Bronchial epithelial cell (primary cell): ENCODE measurements around the gene GK2. TPM values are rescaled to one million over a fixed set of nuclear protein-coding genes. Genes with fewer than 3 reads are reported as not detected.

ENCODE experiments used
- DNase-seq: peaks from one replicate; pipeline ENCODE4 v3.0.0-alpha.2; 2010; ENCODE audit warnings: low read depth
- FAIRE-seq: peaks from 2 replicates; lab custom pipeline; 2011; peaks lifted over from hg19 to GRCh38; lab: Jason Lieb, UNC
- H3K27me3 ChIP-seq: 2 replicates; pipeline ENCODE4 v1.5.1; 2011; ENCODE audit warnings: low read length; ENCODE audit not compliant: control insufficient read depth, insufficient read depth
- H3K36me3 ChIP-seq: 2 replicates; pipeline ENCODE4 v1.5.1; 2011; ENCODE audit warnings: low read length; ENCODE audit not compliant: control insufficient read depth, insufficient read depth
- H3K4me3 ChIP-seq: 2 replicates; pipeline ENCODE4 v1.5.1; 2011; ENCODE audit warnings: mild to moderate bottlenecking, low read depth, low read length, control low read depth
- total RNA-seq: library from RNA; depleted of rRNA; stranded (reverse); fragments of >200 nt; gene quantifications from 2 replicates; pipeline ENCODE4 v1.2.1, GENCODE V29; 2014
- TF ChIP-seq, protein P1 (sequence below): IDR thresholded peaks from 2 replicates; pipeline ENCODE4 v1.5.1; 2011; ENCODE audit warnings: mild to moderate bottlenecking, moderate library complexity, low read length, control low read depth, inconsistent platforms; ENCODE audit not compliant: insufficient read depth, severe bottlenecking

The GK2 gene
- total RNA-seq, 1 donor from 2014 or later, result not detected

DNA sequence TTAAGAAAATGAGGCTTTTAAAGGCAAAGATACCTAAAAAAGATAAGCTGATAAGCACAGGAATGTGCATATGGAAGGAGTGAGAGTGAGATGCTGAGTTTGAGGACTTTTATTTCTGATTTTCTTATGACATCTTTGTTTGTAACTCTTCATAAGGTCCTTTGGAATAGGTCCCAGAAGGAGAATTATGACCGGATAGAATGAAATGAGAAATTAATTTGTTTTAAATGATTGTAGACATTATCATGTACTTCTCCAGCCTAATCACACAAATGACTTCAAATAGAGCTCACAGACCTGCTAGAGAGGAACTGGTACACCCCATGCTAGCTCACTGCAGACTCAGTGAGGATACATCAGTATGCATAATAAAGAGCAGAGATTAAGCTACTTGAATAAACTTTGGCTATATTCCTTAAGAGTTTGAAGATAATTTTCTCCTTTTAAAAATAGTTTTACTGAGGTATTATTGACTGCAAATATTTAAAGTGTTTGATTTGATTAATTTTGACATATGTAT lies 5.6 kb downstream of the GK2 start:
- TF ChIP-seq, protein P1, sequence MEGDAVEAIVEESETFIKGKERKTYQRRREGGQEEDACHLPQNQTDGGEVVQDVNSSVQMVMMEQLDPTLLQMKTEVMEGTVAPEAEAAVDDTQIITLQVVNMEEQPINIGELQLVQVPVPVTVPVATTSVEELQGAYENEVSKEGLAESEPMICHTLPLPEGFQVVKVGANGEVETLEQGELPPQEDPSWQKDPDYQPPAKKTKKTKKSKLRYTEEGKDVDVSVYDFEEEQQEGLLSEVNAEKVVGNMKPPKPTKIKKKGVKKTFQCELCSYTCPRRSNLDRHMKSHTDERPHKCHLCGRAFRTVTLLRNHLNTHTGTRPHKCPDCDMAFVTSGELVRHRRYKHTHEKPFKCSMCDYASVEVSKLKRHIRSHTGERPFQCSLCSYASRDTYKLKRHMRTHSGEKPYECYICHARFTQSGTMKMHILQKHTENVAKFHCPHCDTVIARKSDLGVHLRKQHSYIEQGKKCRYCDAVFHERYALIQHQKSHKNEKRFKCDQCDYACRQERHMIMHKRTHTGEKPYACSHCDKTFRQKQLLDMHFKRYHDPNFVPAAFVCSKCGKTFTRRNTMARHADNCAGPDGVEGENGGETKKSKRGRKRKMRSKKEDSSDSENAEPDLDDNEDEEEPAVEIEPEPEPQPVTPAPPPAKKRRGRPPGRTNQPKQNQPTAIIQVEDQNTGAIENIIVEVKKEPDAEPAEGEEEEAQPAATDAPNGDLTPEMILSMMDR, result no peak
- Histone ChIP-seq H3K27me3 (no peaks in the 10 kb centered on the region), H3K4me3 (no peak overlapping the region), H3K36me3 (no peaks in the 10 kb centered on the region)
- FAIRE-seq (no peak), DNase-seq (no peak)

DNA sequence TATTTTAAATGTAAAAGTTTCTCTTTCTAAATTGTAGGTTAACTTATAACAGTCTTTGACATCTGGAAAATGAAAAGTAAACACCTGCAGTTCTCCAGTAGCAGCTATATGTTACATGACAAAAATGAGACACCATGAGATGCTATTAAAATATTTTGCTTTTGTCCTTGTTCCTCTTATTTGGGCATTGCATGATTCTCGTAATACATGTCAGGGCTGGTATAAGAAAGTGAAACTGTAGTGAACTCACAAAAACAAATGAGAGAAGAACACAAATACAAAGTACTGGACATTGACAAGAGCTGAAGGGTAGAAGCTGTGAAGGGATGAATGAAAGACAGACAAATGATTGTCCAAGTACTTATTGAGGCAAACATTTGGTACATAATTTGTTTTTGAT lies 9.0 kb downstream of the GK2 start:
- no peaks in the 10 kb centered on the region for H3K36me3 ChIP-seq
- H3K4me3 ChIP-seq, result no peak overlapping the region
- FAIRE-seq (no peak), DNase-seq (no peak)
- H3K27me3 ChIP-seq, result no peaks in the 10 kb centered on the region
- TF ChIP-seq, protein P1, result no peak

DNA sequence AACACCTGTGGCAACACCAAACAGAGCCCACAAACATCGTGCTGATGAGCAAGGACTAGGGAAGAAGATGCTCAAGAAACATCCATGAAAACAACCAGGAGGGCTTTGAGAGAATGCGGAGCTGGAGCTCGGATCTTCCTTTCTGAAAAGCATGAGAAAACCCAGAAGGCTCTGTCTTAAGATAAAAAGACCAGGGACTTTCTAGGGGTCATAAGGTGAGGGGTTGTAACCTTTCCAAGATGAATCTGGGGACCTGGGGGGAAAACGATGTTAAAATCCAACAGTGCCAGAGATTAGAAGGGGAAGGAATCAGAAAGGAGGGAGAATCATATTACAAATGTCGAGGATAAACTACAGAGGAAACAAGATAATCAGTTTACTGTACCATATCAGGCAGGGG lies 10.1 kb downstream of the GK2 start:
- TF ChIP-seq, protein P1, result no peak
- Histone ChIP-seq H3K36me3 (no peaks in the 10 kb centered on the region), H3K4me3 (no peak overlapping the region), H3K27me3 (no peaks in the 10 kb centered on the region)
- FAIRE-seq (no peak), DNase-seq (no peak)

DNA sequence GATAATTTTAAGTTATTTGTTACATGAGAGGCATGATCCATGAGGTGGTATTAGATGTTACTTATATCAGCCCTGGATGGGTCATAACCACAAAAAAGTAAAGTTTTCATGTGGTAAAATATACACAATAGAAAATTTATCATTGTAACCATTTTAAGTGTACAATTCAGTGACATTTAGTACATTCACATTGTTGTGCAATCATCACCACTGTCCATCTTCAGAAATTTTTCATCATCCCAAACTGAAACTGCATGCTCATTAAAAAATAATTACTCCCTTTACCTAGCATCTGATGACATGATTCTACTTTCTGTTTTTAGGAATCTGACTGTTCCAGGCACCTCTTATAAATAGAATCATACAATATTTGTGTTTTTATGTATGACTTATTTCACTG lies 11.2 kb downstream of the GK2 start:
- DNase-seq (no peak), FAIRE-seq (no peak)
- H3K4me3 ChIP-seq, result no peak overlapping the region
- TF ChIP-seq, protein P1, result no peak
- no peaks in the 10 kb centered on the region for H3K36me3 ChIP-seq
- H3K27me3 ChIP-seq, result no peaks in the 10 kb centered on the region

DNA sequence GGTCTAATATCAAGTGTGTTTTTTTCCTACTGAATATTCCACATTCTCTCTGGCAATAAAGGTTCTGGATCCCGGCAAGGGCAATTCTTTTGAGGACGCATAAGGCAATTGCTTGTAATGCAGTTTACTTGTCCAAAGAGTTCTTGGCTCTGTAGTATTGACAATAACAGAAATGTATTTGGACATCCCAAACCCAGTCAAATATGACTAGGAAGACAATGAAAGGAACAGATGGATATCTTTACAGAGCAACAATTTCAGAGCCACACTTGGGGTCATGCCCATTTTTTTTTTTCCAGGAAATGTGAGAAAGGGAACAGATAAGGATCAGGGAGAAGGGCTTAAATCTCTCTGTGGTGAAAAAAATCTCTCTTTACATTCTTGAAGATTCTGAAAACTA lies 12.2 kb downstream of the GK2 start:
- H3K36me3 ChIP-seq, result no peaks in the 10 kb centered on the region
- FAIRE-seq (no peak), DNase-seq (no peak)
- no peaks in the 10 kb centered on the region for H3K27me3 ChIP-seq
- H3K4me3 ChIP-seq, result no peak overlapping the region
- TF ChIP-seq, protein P1, result no peak

DNA sequence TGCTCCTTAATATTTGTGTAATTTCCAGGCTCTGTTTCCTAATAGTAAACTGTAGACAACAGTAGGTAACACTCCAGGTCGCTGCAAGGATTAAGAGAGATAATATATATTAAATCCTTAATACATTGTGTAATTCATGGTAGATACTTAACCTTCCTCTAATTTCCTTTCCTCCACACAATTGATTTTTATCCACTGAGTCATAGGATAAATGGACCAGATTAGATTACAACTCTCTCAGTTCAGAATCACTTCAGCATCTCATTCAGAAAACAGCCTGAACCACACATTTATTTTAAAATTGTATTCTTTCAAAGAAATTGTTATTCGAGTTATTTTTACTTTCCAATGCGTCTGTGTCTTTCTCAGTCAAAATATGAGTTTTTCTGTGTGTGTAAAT lies 17.1 kb downstream of the GK2 start:
- Histone ChIP-seq H3K27me3 (no peaks in the 10 kb centered on the region), H3K4me3 (no peak overlapping the region), H3K36me3 (no peaks in the 10 kb centered on the region)
- DNase-seq, result peak; percentile 12
- TF ChIP-seq, protein P1, result no peak
- FAIRE-seq, result no peak
